Camera-type eye (tissue), 1 donor: ENCODE results near the gene GRIP1. TPM values are rescaled to one million over a fixed set of nuclear protein-coding genes. Genes with fewer than 3 reads are reported as not detected.

ENCODE experiments used
- total RNA-seq: library from RNA; depleted of rRNA; stranded (reverse); fragments of >200 nt; gene quantifications from one replicate; pipeline ENCODE4 v1.2.3, GENCODE V29; 2014

Gene GRIP1, protein sequence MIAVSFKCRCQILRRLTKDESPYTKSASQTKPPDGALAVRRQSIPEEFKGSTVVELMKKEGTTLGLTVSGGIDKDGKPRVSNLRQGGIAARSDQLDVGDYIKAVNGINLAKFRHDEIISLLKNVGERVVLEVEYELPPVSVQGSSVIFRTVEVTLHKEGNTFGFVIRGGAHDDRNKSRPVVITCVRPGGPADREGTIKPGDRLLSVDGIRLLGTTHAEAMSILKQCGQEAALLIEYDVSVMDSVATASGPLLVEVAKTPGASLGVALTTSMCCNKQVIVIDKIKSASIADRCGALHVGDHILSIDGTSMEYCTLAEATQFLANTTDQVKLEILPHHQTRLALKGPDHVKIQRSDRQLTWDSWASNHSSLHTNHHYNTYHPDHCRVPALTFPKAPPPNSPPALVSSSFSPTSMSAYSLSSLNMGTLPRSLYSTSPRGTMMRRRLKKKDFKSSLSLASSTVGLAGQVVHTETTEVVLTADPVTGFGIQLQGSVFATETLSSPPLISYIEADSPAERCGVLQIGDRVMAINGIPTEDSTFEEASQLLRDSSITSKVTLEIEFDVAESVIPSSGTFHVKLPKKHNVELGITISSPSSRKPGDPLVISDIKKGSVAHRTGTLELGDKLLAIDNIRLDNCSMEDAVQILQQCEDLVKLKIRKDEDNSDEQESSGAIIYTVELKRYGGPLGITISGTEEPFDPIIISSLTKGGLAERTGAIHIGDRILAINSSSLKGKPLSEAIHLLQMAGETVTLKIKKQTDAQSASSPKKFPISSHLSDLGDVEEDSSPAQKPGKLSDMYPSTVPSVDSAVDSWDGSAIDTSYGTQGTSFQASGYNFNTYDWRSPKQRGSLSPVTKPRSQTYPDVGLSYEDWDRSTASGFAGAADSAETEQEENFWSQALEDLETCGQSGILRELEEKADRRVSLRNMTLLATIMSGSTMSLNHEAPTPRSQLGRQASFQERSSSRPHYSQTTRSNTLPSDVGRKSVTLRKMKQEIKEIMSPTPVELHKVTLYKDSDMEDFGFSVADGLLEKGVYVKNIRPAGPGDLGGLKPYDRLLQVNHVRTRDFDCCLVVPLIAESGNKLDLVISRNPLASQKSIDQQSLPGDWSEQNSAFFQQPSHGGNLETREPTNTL
- total RNA-seq, result 50.9 TPM

DNA sequence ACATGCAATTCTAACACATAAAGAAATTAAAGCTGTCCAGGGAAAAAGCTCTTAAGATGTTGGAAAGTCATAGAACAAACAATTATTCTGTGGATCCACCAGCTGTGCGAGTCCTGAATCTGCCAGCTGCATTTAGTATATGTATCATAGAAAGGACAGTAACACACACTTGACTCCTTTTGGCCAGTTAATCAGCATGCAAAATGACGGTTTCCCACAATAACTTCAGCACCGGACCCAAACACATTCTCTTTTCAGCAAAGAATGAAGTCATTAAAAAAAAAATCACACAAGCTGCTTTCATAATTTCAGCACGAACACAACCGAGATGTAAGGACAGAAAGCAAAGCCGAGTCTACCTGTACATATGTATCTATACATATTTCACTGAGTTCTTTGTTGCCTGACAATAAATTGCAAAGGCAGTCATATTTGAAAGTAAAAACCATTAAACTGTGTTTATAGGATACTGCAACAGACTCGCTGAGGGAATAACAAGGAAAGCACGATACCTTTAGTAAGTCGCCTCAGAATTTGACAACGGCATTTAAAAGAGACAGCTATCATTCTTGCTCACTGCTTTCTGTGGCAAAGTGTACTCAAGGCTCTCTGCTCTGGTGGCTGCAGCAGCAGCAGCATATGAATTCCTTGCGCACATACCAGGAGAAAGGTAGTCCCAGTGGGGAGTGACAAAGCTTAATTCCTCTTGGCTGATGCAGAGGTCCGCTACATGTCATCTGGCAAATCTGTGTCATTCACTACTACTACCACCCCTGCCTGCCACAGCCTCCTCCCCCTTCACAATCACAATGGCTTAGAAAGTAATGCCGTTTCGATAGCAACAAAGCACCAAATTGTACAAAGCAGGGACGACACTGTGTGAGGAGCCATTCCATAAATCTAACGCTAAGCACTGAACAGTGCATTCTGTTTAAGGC is at the start of gene GRIP1:
GRIP1 (minus strand) TSS at position 739 of the 938 bp plus-strand sequence; CDS start at position 567, 172 bp downstream.

DNA sequence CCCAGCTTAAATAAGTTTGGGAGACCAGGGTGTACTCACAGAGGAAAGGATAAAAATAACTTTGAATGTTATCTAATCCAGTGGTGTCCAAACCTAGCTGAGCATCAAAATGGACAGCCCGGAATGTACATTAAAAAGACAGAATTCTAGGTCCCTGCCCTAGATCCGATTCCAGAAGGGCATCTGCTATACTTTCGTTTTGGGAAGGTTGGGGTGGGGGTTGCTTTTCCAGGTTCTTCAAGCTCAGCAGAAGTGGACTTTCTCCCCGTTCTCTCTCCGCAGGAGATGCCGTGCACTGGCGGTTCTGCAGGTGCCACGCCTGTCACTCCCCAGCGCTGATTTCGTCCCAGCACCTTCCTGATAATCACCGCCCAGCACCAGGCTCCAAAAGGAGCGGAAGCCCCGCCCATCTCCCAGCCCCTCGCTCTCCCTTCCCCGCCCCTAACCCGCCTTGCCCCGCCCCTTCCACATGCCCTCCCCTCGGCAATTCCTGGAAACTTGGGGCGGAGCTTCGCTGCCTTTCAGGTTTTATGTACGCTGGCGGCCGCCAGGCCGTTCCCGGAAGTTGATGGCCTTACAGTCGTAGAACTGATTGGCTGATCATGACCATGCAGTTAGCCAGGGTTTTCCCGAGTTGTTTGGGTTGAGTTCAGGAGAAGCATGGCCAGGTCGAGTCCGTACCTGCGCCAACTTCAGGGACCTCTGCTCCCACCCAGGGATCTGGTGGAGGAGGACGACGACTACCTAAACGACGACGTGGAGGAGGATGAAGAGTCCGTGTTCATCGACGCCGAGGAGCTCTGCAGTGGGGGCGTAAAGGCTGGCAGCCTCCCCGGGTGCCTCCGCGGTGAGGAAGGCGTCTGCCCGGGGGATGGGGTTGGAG is 376.7 kb downstream of the GRIP1 start, which contains the start of gene HELB:
HELB (plus strand) TSS at position 550 of the 883 bp plus-strand sequence; CDS start at position 661, 111 bp downstream.

